ENCODE measurements around the gene WRAP73.
"Not testable (repeated sequence)": the region's sequence is repeated elsewhere in the genome, so short reads cannot be mapped to it uniquely, and the experiment has no call there.

The WRAP73 gene

DNA sequence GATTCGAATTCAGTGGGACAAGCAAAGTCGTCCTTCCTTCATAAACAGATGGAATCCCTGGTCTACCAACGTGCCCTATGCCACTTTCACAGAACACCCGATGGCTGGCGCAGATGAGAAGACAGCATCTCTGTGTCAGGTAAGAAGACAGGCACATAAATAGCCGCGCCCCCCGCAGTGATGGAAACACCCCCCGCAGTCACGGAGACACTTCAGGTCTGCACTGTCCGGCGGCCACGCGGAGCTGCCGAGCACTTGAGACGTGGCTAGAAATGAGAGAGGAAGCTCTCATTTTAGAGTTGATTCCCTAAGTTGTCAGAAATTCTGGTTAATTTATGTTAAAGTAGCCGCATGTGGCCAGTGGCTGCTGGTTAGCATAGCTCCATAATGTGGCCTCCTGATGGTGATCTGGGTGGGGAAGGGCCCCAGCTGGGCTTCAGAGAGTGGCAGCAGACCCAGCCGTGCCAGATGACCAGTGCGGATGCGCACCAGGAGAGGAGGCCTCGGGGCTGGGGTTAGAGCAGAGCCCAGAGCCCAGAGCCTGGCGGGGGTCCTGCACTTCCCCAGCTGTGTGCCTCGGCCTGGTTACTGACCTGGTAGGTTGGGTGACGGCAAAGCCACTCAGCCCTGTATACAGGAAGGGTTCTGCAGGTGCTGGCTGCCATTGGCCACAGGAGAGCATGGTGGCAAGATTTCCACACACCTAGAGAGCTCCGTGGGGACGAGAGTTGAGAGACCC is 22.2 kb downstream of the WRAP73 start:
- Histone ChIP-seq H3K4me1 (ENCODE audit: control insufficient read depth, insufficient read depth, low read length, poor library complexity, severe bottlenecking) (peaks cover 9% of the 10 kb centered on the region), H3K4me3 (ENCODE audit: extremely low read depth, insufficient read depth, low read length, poor library complexity, severe bottlenecking) (no peak overlapping the region), H3K27ac (ENCODE audit: low read depth, low read length, severe bottlenecking) (no peak overlapping the region), H3K36me3 (ENCODE audit: control insufficient read depth, insufficient read depth, low read length) (peaks cover 43% of the 10 kb centered on the region), H3K9me3 (ENCODE audit: control insufficient read depth, low read length) (no peaks in the 10 kb centered on the region)
- 96% methylated on average over 24 to 25 of the region's 26 CpGs for WGBS, 2 experiments (ENCODE audit: insufficient coverage in 2 of 2)

DNA sequence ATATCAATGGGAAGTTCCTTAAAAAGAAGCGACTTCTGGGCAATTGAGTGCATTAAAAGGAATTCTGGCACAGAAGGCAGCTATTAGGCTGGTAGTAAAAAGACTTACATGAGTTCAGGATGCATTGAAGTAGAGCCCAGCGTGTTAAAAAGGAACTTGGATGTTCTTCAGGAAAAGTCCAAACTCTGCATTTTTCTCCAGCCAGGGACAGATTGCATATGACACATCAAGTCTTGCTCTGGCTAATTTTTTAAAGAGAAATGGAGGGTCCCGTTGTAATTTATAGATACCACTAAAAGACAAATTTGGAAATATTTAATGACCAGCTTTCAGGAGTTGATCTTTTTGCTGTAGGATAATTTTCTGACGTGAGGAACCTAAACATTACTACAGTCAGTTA is 23.9 kb downstream of the WRAP73 start:
- H3K4me3 ChIP-seq (ENCODE audit: extremely low read depth, insufficient read depth, low read length, poor library complexity, severe bottlenecking): peak overlapping the region; percentile 92
- H3K4me1 ChIP-seq (ENCODE audit: control insufficient read depth, insufficient read depth, low read length, poor library complexity, severe bottlenecking): peaks cover 9% of the 10 kb centered on the region
- no peaks in the 10 kb centered on the region for H3K9me3 ChIP-seq (ENCODE audit: control insufficient read depth, low read length)
- no peak overlapping the region for H3K27ac ChIP-seq (ENCODE audit: low read depth, low read length, severe bottlenecking)
- H3K36me3 ChIP-seq (ENCODE audit: control insufficient read depth, insufficient read depth, low read length): peaks cover 43% of the 10 kb centered on the region
- WGBS, 2 experiments (ENCODE audit: insufficient coverage in 2 of 2): 85 to 100% methylated on average over 2 of the region's 4 CpGs

DNA sequence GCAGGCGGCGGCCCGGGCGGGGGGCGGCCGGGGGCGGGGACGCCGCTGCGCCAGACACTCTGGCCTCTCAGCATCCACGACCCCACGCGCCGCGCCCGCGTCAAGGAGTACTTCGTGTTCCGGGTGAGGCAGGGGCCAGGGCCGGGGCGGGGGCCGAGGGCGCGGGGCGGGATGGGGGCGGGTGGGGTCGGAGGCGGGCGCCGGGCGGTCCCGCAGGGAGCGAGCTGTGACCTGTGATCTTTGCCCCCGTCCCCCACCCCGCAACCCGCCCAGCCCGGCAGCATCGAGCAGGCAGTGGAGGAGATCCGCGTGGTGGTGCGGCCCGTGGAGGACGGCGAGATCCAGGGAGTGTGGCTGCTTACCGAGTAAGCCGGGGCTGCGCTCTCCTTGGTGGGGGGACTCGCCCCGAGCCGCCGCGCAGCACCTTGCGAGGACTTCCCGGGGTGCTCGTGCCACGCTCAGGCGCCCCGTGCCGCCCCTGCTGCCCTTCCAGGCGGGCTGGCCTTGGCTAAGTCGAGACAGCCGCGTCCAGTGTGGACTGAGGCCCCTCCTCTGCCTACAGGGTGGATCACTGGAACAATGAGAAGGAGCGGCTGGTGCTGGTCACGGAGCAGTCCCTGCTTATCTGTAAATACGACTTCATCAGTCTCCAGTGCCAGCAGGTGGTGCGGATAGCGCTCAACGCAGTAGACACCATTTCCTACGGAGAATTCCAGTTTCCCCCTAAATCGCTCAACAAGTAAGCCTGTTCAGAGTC is 24.6 kb downstream of the WRAP73 start:
- 4 to 9% methylated on average over 35 to 37 of the region's 71 CpGs for WGBS, 2 experiments (ENCODE audit: insufficient coverage in 2 of 2)
- H3K27ac ChIP-seq (ENCODE audit: low read depth, low read length, severe bottlenecking): peak overlapping the region; percentile 23
- H3K4me3 ChIP-seq (ENCODE audit: extremely low read depth, insufficient read depth, low read length, poor library complexity, severe bottlenecking): peak overlapping the region; percentile 92
- H3K9me3 ChIP-seq (ENCODE audit: control insufficient read depth, low read length): no peaks in the 10 kb centered on the region
- peaks cover 9% of the 10 kb centered on the region for H3K4me1 ChIP-seq (ENCODE audit: control insufficient read depth, insufficient read depth, low read length, poor library complexity, severe bottlenecking)
- H3K36me3 ChIP-seq (ENCODE audit: control insufficient read depth, insufficient read depth, low read length): peaks cover 43% of the 10 kb centered on the region

DNA sequence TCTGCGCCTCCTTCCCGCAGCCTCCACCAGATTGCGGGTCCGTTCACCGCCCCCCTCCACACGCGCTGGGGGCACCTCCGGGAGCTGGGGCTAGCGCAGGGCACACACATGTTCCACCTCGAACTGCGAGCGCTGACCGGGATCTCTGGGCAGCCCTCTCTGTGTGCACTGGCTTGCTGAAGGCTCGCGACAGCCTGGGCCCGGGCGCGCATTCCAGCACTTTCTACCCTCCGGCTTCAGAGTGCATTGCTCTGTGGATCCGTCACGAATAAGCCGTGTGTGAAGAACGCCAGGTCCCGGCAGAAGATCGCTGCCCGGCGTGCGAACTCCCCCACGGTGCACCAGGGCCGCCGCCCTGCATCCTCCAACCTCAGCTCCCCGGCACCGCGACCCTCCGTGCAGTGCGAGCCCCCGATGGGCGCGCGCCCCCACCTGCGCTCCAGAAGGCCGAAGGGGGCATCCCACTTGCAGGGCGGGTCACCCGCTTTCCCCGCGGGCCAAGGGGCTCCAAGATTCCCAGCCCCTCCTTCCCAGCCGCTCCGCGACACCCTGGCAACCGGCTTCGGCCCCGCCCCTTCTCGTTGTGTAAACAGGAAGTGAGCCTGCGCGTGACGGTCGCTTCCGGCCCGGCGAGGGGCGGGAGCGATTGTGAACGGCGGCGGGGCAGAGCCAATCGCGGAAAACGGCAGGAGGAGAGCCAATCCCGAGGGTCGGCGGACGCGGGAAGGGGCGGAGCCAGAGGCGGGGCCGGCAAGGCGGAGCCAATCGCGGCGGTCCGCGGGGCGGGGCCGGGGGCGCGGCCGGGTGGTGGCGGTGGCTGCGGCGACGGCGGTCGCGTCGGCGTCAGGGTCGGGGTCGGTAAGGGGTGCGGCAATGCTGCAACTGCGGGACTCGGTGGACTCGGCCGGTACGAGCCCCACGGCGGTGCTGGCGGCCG is 25.4 kb downstream of the WRAP73 start, which contains the start of gene TPRG1L:
Gene TPRG1L, plus strand, starts transcription at position 816 of the 937 bp plus-strand sequence. Its CDS starts 58 bp downstream, at position 874.
- Histone ChIP-seq H3K36me3 (ENCODE audit: control insufficient read depth, insufficient read depth, low read length) (peaks cover 34% of the 10 kb centered on the region), H3K9me3 (ENCODE audit: control insufficient read depth, low read length) (no peaks in the 10 kb centered on the region), H3K4me1 (ENCODE audit: control insufficient read depth, insufficient read depth, low read length, poor library complexity, severe bottlenecking) (peaks cover 9% of the 10 kb centered on the region), H3K4me3 (ENCODE audit: extremely low read depth, insufficient read depth, low read length, poor library complexity, severe bottlenecking) (peak within 1 kb of the TSS; percentile 92), H3K27ac (ENCODE audit: low read depth, low read length, severe bottlenecking) (peak within 1 kb of the TSS; percentile 49)
- WGBS, 2 experiments (ENCODE audit: insufficient coverage in 2 of 2): 1% methylated on average over 60 to 90 of the region's 108 CpGs

- 42% methylated on average over 21 to 23 of the region's 23 CpGs for WGBS, 2 experiments (ENCODE audit: insufficient coverage in 2 of 2)
- H3K9me3 ChIP-seq (ENCODE audit: control insufficient read depth, low read length): no peaks in the 10 kb centered on the region
- H3K36me3 ChIP-seq (ENCODE audit: control insufficient read depth, insufficient read depth, low read length): peaks cover 26% of the 10 kb centered on the region
- H3K27ac ChIP-seq (ENCODE audit: low read depth, low read length, severe bottlenecking): no peak overlapping the region
- H3K4me3 ChIP-seq (ENCODE audit: extremely low read depth, insufficient read depth, low read length, poor library complexity, severe bottlenecking): peak overlapping the region; percentile 92
- H3K4me1 ChIP-seq (ENCODE audit: control insufficient read depth, insufficient read depth, low read length, poor library complexity, severe bottlenecking): peaks cover 9% of the 10 kb centered on the region
Measured at GRCh38 chr1:3623441-3624199, 26.3 kb downstream of the WRAP73 start.

DNA sequence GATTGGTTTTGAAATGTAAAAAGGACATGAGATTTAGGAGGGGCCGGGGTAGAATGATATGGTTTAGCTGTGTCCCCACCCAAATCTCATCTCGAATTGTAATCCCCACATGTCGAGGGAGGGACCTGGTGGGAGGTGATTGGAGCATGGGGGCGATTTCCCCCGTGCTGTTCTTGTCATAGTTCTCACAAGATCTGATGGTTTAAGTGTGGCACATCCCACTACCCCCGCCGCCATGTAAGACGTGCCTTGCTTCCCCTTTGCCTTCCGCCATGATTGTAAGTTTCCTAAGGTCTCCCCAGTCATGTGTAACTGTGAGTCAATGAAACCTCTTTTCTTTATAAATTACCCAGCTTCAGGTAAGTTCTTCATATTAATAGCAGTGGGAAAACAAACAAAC is 27.8 kb downstream of the WRAP73 start:
- peaks cover 11% of the 10 kb centered on the region for H3K36me3 ChIP-seq (ENCODE audit: control insufficient read depth, insufficient read depth, low read length)
- not testable (repeated sequence) for H3K27ac ChIP-seq (ENCODE audit: low read depth, low read length, severe bottlenecking); H3K9me3 ChIP-seq (ENCODE audit: control insufficient read depth, low read length); H3K4me3 ChIP-seq (ENCODE audit: extremely low read depth, insufficient read depth, low read length, poor library complexity, severe bottlenecking)
- peaks cover 12% of the 10 kb centered on the region for H3K4me1 ChIP-seq (ENCODE audit: control insufficient read depth, insufficient read depth, low read length, poor library complexity, severe bottlenecking)
- 78 to 79% methylated on average over 5 to 6 of the region's 9 CpGs for WGBS, 2 experiments (ENCODE audit: insufficient coverage in 2 of 2)

DNA sequence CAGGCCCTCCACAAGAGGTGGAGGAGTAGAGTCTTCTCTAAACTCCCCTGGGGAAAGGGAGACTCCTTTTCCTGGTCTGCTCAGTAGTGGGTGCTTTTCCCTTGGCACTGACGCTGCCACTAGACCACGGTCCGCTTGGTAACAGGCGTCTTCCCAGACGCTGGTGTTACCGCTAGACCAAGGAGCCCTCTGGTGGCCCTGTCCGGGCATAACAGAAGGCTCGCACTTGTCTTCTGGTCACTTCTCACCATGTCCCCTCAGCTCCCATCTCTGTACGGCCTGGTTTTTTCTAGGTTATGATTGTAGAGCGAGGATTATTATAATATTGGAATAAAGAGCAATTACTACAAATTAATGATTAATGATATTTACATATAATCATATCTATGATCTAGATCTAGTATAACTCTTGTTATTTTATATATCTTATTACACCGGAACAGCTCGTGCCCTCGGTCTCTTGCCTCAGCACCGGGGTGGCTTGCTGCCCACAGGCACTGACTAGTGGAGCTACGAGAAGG is 28.7 kb downstream of the WRAP73 start:
- not testable (repeated sequence) for H3K36me3 ChIP-seq (ENCODE audit: control insufficient read depth, insufficient read depth, low read length); H3K27ac ChIP-seq (ENCODE audit: low read depth, low read length, severe bottlenecking); H3K9me3 ChIP-seq (ENCODE audit: control insufficient read depth, low read length); H3K4me3 ChIP-seq (ENCODE audit: extremely low read depth, insufficient read depth, low read length, poor library complexity, severe bottlenecking)
- 68 to 85% methylated on average over 4 to 5 of the region's 15 CpGs for WGBS, 2 experiments (ENCODE audit: insufficient coverage in 2 of 2)
- H3K4me1 ChIP-seq (ENCODE audit: control insufficient read depth, insufficient read depth, low read length, poor library complexity, severe bottlenecking): peaks cover 12% of the 10 kb centered on the region

- Histone ChIP-seq H3K4me3 (ENCODE audit: extremely low read depth, insufficient read depth, low read length, poor library complexity, severe bottlenecking) (no peak overlapping the region), H3K9me3 (ENCODE audit: control insufficient read depth, low read length) (no peaks in the 10 kb centered on the region), H3K36me3 (ENCODE audit: control insufficient read depth, insufficient read depth, low read length) (no peaks in the 10 kb centered on the region), H3K27ac (ENCODE audit: low read depth, low read length, severe bottlenecking) (no peak overlapping the region), H3K4me1 (ENCODE audit: control insufficient read depth, insufficient read depth, low read length, poor library complexity, severe bottlenecking) (peaks cover 10% of the 10 kb centered on the region)
- WGBS, 2 experiments (ENCODE audit: insufficient coverage in 2 of 2): 90 to 92% methylated on average over 10 to 11 of the region's 12 CpGs
Measured at GRCh38 chr1:3620708-3621107, 29.2 kb downstream of the WRAP73 start.

GRCh38 chr1:3618881-3619671 is 30.8 kb downstream of the WRAP73 start:
- H3K27ac ChIP-seq (ENCODE audit: low read depth, low read length, severe bottlenecking): no peak overlapping the region
- H3K9me3 ChIP-seq (ENCODE audit: control insufficient read depth, low read length): no peaks in the 10 kb centered on the region
- peaks cover 19% of the 10 kb centered on the region for H3K4me1 ChIP-seq (ENCODE audit: control insufficient read depth, insufficient read depth, low read length, poor library complexity, severe bottlenecking)
- 25 to 29% methylated on average over 8 to 13 of the region's 21 CpGs for WGBS, 2 experiments (ENCODE audit: insufficient coverage in 2 of 2)
- no peaks in the 10 kb centered on the region for H3K36me3 ChIP-seq (ENCODE audit: control insufficient read depth, insufficient read depth, low read length)
- H3K4me3 ChIP-seq (ENCODE audit: extremely low read depth, insufficient read depth, low read length, poor library complexity, severe bottlenecking): no peak overlapping the region

All from mesodermal cell (in vitro differentiated cells).